ENCODE data around the gene PI4KB. TPM values are rescaled to one million over a fixed set of nuclear protein-coding genes. Genes with fewer than 3 reads are reported as not detected.

The PI4KB gene
- total RNA-seq, 1 donor from 2014 or later: 84.4 TPM

Other genes starting within 250 kb of the PI4KB start
- gene SEMA6C, start 180.8 kb downstream of the PI4KB start, total RNA-seq: 4.8 TPM
- gene TNFAIP8L2, start 170.8 kb downstream of the PI4KB start, total RNA-seq: 8.0 TPM
- 5.3 TPM for gene LYSMD1, start 161.5 kb downstream of the PI4KB start, total RNA-seq
- gene SCNM1, start 161.3 kb downstream of the PI4KB start, total RNA-seq: 32.7 TPM
- not detected for gene TMOD4, start 151.4 kb downstream of the PI4KB start, total RNA-seq
- gene VPS72, start 137.2 kb downstream of the PI4KB start, total RNA-seq: 34.6 TPM
- gene PIP5K1A, start 128.9 kb downstream of the PI4KB start, total RNA-seq: 52.2 TPM
- gene PSMD4, start 72.7 kb downstream of the PI4KB start, total RNA-seq: 142 TPM
- gene ZNF687, start 45.1 kb downstream of the PI4KB start, total RNA-seq: 16.2 TPM
- 29.2 TPM for gene RFX5, start 19.8 kb upstream of the PI4KB start, total RNA-seq
- gene SELENBP1, start 45.3 kb upstream of the PI4KB start, total RNA-seq: 63.0 TPM
- 229 TPM for gene PSMB4, start 72.2 kb upstream of the PI4KB start, total RNA-seq
- gene POGZ, start 132.1 kb upstream of the PI4KB start, total RNA-seq: 52.2 TPM
- 0.13 TPM for gene CGN, start 184.0 kb upstream of the PI4KB start, total RNA-seq
- gene TUFT1, start 212.9 kb upstream of the PI4KB start, total RNA-seq: 6.6 TPM